Spleen (tissue), 7 donors: ENCODE data around the gene SPIRE1.

Experiments
- POLR2A ChIP-seq, 3 donors: fragments of 450-650 bp; IDR thresholded peaks; one replicate each; pipeline ENCODE4 v1.5.1; 2017; ENCODE audit warnings: antibody characterized with exemption in 3 of 3, mild to moderate bottlenecking in 1 of 3
- POLR2AphosphoS5 ChIP-seq, 3 donors: sonication (generic); formaldehyde crosslinking; IDR thresholded peaks; one replicate each; pipeline ENCODE4 v1.5.1; 2017; ENCODE audit warnings: antibody characterized with exemption in 3 of 3
- TF ChIP-seq, protein P1 (sequence below), 11 experiments: fragments of 200-600 bp in 7 of 11; fragments of 450-650 bp in 4 of 11; sonication (generic) in 4 of 11; IDR thresholded peaks in 8 of 11; conservative IDR thresholded peaks in 3 of 11; 1 replicate in 7 of 11; 2 replicates in 4 of 11; pipeline versions ENCODE4 v1.4.0 to v1.8.0; 2016 to 2021; ENCODE audit warnings: antibody characterized with exemption in 11 of 11, inconsistent platforms in 4 of 11, mild to moderate bottlenecking in 1 of 11
- donor health status: DM: no; HTN: no; CAD: no; lungs with moderate emphysema.
- donor health status: DM: no; HTN: no; CAD: no.
- donor health status: DM: no; HTN: no; CAD: no.

DNA sequence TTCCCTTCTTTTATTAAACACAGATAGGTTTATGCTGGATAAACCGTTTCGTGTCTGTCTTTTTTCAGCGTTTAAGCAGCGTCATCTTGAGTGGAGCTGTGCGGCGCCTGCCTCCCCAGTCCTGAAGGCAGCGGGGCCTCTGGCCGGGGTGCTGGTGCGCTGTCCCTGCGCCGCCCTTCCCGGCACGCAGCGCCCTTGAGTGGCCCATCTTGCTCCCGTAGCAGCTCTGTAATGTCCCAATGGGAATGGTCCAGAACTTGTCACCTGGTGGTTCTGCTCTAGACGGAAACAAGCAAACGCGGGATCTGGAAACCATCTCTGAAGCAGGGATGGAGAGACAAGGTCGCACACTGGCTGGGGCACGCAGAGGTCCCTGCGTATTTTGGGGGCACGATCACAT is 225.7 kb downstream of the SPIRE1 start:
- TF ChIP-seq, protein P1, sequence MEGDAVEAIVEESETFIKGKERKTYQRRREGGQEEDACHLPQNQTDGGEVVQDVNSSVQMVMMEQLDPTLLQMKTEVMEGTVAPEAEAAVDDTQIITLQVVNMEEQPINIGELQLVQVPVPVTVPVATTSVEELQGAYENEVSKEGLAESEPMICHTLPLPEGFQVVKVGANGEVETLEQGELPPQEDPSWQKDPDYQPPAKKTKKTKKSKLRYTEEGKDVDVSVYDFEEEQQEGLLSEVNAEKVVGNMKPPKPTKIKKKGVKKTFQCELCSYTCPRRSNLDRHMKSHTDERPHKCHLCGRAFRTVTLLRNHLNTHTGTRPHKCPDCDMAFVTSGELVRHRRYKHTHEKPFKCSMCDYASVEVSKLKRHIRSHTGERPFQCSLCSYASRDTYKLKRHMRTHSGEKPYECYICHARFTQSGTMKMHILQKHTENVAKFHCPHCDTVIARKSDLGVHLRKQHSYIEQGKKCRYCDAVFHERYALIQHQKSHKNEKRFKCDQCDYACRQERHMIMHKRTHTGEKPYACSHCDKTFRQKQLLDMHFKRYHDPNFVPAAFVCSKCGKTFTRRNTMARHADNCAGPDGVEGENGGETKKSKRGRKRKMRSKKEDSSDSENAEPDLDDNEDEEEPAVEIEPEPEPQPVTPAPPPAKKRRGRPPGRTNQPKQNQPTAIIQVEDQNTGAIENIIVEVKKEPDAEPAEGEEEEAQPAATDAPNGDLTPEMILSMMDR (IDR thresholded peaks at IDR 0.05 in 8 of 11, conservative IDR thresholded peaks at IDR 0.05 in 3 of 11) = no peak
- no peak for TF ChIP-seq POLR2A (IDR thresholded peaks at IDR 0.05)
- no peak for TF ChIP-seq POLR2AphosphoS5 (IDR thresholded peaks at IDR 0.05)
